Measurements from ENCODE around the gene CHD1. TPM values are rescaled to one million over a fixed set of nuclear protein-coding genes. Genes with fewer than 3 reads are reported as not detected.

CHD1 gene
- total RNA-seq, 2 experiments from 2014 or later = 50.5 to 52.1 TPM

DNA sequence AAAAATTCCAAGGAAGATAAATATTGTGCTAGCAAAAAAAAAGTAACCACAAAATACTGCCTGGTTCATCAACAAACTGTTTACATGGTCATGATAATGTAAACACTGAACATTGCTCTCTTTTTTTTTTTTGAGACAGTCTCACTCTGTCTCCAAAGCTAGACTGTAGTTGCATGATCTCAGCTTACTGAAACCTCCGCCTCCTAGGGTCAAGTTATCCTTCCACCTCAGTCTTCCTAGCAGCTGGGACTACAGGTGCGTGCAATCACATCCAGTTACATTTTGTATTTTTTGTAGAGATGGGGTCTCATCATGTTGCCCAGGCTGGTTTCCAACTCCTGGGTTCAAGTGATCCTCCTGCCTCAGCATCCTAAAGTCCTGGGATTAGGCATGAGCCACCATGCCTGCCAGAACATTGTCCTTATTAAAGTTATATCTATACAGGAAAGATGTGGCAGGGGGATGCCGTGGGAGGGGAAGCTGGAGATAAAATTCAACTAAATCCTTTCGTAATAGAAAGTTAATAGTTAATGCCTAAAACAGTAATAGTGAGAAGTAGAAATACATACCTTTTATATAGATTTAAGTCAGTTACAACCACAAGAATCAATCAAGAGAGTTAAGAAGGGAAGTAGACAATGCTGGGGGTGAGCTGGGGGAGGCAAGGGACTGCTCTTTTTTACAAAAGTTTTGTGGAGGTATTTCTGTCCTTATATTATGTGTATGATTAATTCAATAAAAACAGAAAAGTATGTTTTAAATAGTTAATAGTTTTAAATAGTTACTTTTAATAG is 103.0 kb downstream of the CHD1 start:
- Mint-ChIP-seq H3K9me3 (peaks cover 3% of the 10 kb centered on the region), H3K27me3 (ENCODE audit: low read depth) (no peaks in the 10 kb centered on the region)
- CTCF ChIA-PET = interaction anchor here (0.6 to 0.7 kb wide), 3 partner anchors 27 to 797 kb away, joined by 3 to 5 read pairs (median 3); no protein-coding TSS in a partner anchor

DNA sequence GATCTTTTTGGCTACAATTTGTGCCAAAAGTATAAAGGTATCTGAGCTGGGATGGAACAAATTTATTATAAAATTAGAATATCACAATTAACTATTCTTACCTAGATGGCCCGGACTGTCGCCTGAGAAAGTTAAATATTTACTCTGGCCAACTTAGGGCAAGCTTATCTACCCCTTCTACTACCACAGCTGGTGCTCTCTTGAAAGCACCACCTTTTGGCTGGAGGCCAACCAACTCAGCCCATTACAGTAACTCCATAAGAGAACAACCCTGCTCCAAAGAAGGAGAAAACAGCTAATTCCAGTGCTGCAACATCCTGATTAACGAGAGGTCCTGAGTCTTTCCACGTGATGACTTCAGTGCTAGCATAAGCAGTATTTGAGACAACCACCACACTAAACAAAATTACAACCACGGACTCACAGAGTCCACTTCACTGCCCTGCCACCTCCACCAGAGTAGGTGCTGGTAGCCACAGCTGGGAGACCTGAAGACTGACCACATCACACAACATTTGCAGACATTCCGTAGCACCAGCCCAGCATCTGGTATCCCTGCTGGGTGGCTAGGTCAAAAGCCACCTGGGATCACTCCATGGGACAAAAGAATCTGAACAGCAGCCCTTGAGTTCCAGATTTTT is 112.1 kb downstream of the CHD1 start:
- intact Hi-C loops (cut with micrococcal nuclease) = no loop called here

More for the DNA sequence above, 103.0 kb downstream of the CHD1 start:
- no peak overlapping the region for H3K27ac Mint-ChIP-seq
- H3K4me1 Mint-ChIP-seq (ENCODE audit: low read depth) = no peaks in the 10 kb centered on the region
- DNase-seq = no peak
- H3K4me3 Mint-ChIP-seq = no peak overlapping the region
- peaks cover 2% of the 10 kb centered on the region for H3K36me3 Mint-ChIP-seq (ENCODE audit: low read depth)
- intact Hi-C loops (cut with micrococcal nuclease) = loop anchor here (2.0 kb wide), 2 partner anchors 57 to 1595 kb away; no protein-coding TSS in a partner anchor

DNA sequence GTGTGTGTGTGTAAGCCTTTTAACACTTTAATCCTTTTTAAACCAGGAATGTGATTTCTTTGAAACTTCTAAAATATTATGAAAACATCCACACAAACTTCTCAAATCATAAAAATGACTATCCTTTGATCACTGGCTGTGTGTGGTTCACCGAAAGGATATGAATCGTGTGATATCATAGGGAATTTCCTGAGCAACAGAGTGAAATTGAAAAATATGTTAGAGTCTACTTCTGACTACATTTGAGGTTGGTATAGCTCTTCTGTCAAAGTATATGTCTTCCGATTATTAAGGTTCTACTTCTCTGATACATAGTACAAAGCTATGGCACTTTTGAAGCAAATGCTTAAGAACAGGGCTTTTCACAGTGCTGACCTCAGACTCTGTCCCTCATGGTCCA is 115.1 kb downstream of the CHD1 start:
- Mint-ChIP-seq H3K4me3 (no peak overlapping the region), H3K9me3 (no peaks in the 10 kb centered on the region)
- CTCF ChIA-PET = no interaction called here

More for the DNA sequence above, 112.1 kb downstream of the CHD1 start:
- CTCF ChIA-PET = no interaction called here
- peaks cover 7% of the 10 kb centered on the region for H3K9me3 Mint-ChIP-seq
- no peak overlapping the region for H3K27ac Mint-ChIP-seq
- no peaks in the 10 kb centered on the region for H3K27me3 Mint-ChIP-seq (ENCODE audit: low read depth)
- H3K36me3 Mint-ChIP-seq (ENCODE audit: low read depth) = peaks cover 2% of the 10 kb centered on the region
- peaks cover 5% of the 10 kb centered on the region for H3K4me1 Mint-ChIP-seq (ENCODE audit: low read depth)
- H3K4me3 Mint-ChIP-seq = no peak overlapping the region
- DNase-seq = no peak

DNA sequence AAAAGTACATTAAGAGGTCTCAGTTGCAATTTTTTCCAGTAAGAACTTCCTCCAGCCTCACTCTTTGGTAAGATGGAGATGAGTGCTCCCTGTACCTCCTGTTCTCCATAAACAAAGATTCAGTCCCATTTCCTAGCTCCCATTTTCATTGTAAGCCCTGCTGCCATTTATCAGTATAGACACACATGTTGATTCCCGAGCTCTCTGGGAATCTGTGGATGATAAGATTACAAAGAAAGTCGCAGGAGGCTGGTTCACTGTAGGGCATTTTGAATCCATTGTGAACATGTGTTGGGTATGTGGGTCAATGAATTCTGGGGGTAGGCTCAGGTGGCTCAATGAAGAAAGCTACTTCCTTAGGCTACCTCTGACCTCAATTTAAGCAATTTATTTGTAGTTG is 118.6 kb downstream of the CHD1 start:
- intact Hi-C loops (cut with micrococcal nuclease) = no loop called here
- no peak for DNase-seq
- H3K27me3 Mint-ChIP-seq (ENCODE audit: low read depth) = no peaks in the 10 kb centered on the region
- no peak overlapping the region for H3K27ac Mint-ChIP-seq
- H3K9me3 Mint-ChIP-seq = peaks cover 17% of the 10 kb centered on the region
- peaks cover 5% of the 10 kb centered on the region for H3K4me1 Mint-ChIP-seq (ENCODE audit: low read depth)
- CTCF ChIA-PET = interaction anchor here (1.1 to 1.4 kb wide), 2 partner anchors 38 to 41 kb away, joined by 3 read pairs; no protein-coding TSS in a partner anchor
- peaks cover 12% of the 10 kb centered on the region for H3K36me3 Mint-ChIP-seq (ENCODE audit: low read depth)
- no peak overlapping the region for H3K4me3 Mint-ChIP-seq

More for the DNA sequence above, 115.1 kb downstream of the CHD1 start:
- Mint-ChIP-seq H3K4me1 (ENCODE audit: low read depth) (peaks cover 5% of the 10 kb centered on the region), H3K27me3 (ENCODE audit: low read depth) (no peaks in the 10 kb centered on the region), H3K36me3 (ENCODE audit: low read depth) (no peaks in the 10 kb centered on the region), H3K27ac (no peak overlapping the region)
- intact Hi-C loops (cut with micrococcal nuclease) = no loop called here
- peak; percentile 13 for DNase-seq

DNA sequence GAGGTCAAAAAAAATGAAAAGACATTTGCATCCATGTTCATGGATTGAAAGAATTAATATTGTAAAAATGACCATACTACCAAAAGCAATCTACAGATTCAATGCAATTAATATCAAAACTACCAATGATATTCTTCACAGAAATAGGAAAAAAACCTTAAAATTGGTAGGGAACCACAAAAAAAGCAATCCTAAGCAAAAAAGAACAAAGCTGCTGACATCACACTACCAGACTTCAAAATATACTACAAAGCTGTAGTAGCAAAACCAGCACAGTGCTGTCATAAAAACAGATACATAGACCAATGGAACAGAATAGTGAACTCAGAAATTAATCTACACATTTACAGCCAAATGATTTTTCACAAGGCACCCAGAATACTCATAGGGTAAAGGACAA is 121.0 kb downstream of the CHD1 start:
- peaks cover 15% of the 10 kb centered on the region for H3K36me3 Mint-ChIP-seq (ENCODE audit: low read depth)
- CTCF ChIA-PET = no interaction called here
- H3K27ac Mint-ChIP-seq = no peak overlapping the region
- intact Hi-C loops (cut with micrococcal nuclease) = no loop called here
- H3K4me1 Mint-ChIP-seq (ENCODE audit: low read depth) = no peaks in the 10 kb centered on the region
- no peak for DNase-seq
- H3K9me3 Mint-ChIP-seq = peaks cover 18% of the 10 kb centered on the region
- no peak overlapping the region for H3K4me3 Mint-ChIP-seq
- no peaks in the 10 kb centered on the region for H3K27me3 Mint-ChIP-seq (ENCODE audit: low read depth)

DNA sequence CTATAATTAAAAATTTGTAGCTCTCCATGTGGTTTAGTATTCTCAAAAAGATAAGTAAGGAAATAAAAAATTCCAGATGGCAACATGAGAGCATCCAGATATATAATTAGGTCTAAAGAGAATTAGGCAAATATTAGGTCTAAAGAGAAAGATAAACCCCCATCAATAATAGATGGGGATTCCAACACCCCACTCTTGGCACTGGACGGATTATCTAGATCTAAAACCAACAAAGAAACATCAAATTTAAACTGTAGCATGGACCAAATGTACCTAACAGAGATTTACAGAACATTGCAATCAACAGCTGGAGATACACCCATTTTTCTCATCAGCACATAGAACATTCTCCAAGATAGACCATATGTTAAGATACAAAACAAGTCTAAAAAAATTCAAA is 123.7 kb downstream of the CHD1 start:
- Mint-ChIP-seq H3K4me3 (no peak overlapping the region), H3K27ac (no peak overlapping the region), H3K27me3 (ENCODE audit: low read depth) (no peaks in the 10 kb centered on the region), H3K4me1 (ENCODE audit: low read depth) (no peaks in the 10 kb centered on the region), H3K36me3 (ENCODE audit: low read depth) (peaks cover 15% of the 10 kb centered on the region), H3K9me3 (peaks cover 18% of the 10 kb centered on the region)
- CTCF ChIA-PET = no interaction called here
- intact Hi-C loops (cut with micrococcal nuclease) = no loop called here
- no peak for DNase-seq

DNA sequence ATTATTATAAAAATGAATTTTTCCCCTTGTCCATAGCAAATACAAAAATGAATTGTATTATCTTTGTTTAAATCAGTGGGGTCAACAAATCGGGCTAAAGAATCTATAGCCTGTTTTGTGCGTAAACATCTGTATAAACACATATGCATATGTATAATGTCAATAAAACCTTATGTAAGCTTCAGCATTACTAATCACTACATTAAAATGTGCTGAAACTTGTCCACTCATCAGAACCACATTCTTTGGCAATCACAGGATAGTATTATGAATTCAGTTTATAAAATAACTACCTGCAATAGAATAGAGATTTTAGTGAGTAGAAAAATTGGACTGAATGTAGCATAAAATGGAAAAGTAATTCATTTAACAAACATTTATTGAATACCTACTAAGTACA is 124.7 kb downstream of the CHD1 start:
- Mint-ChIP-seq H3K4me1 (ENCODE audit: low read depth) (no peaks in the 10 kb centered on the region), H3K27ac (no peak overlapping the region), H3K27me3 (ENCODE audit: low read depth) (no peaks in the 10 kb centered on the region), H3K36me3 (ENCODE audit: low read depth) (peaks cover 15% of the 10 kb centered on the region), H3K9me3 (peaks cover 18% of the 10 kb centered on the region), H3K4me3 (no peak overlapping the region)
- intact Hi-C loops (cut with micrococcal nuclease) = no loop called here
- CTCF ChIA-PET = interaction anchor here (0.6 kb wide), 1 partner anchor 418 kb away, joined by 3 read pairs; no protein-coding TSS in a partner anchor
- DNase-seq = no peak

Other genes starting within 250 kb of the CHD1 start
- gene RGMB, start 155.3 kb downstream of the CHD1 start, total RNA-seq = 1 to 10 TPM; 5.0 to 5.9 TPM